CD4-positive, CD25-positive, alpha-beta regulatory T cell (primary cell): Measurements from ENCODE around the gene EME1. TPM values are rescaled to one million over a fixed set of nuclear protein-coding genes. Genes with fewer than 3 reads are reported as not detected.
"Not testable (repeated sequence)": the region's sequence is repeated elsewhere in the genome, so short reads cannot be mapped to it uniquely, and the experiment has no call there.

ENCODE experiments used
- ATAC-seq, 2 donors: fragments of 150-1000 bp; cut with Tn5 transposase; one replicate each; pipeline ENCODE4 v1.10.0; 2021; ENCODE audit warnings: low read depth in 2 of 2, moderate number of reproducible peaks in 2 of 2, moderate library complexity in 1 of 2
- DNase-seq, 3 donors: peaks; one replicate each; pipeline versions ENCODE4 v3.0.0 to v3.0.0-alpha.2; 2012 to 2022; ENCODE audit warnings: mixed read lengths in 1 of 3
- H3K27ac ChIP-seq: one replicate; pipeline ENCODE4 v1.7.0; 2013; ENCODE audit warnings: mild to moderate bottlenecking, low read length; ENCODE audit not compliant: insufficient read depth, poor library complexity, severe bottlenecking
- H3K27me3 ChIP-seq: one replicate; pipeline ENCODE4 v1.7.0; 2013; ENCODE audit warnings: low read length; ENCODE audit not compliant: control insufficient read depth, insufficient read depth
- H3K36me3 ChIP-seq: one replicate; pipeline ENCODE4 v1.7.0; 2013; ENCODE audit warnings: mild to moderate bottlenecking, low read length, moderate library complexity; ENCODE audit not compliant: control insufficient read depth, insufficient read depth
- H3K4me1 ChIP-seq: 2 replicates; pipeline ENCODE4 v1.7.0; 2013; ENCODE audit warnings: mild to moderate bottlenecking, low read length; ENCODE audit not compliant: insufficient read depth, control insufficient read depth, poor library complexity, severe bottlenecking
- H3K4me3 ChIP-seq: one replicate; pipeline ENCODE4 v1.7.0; 2013; ENCODE audit warnings: low read depth, mild to moderate bottlenecking, low read length, moderate library complexity
- H3K9me3 ChIP-seq, 2 experiments: 1 replicate in 1 of 2; 2 replicates in 1 of 2; pipeline ENCODE4 v1.7.0; 2013; ENCODE audit warnings: low read length in 2 of 2, mild to moderate bottlenecking in 1 of 2, moderate library complexity in 1 of 2; ENCODE audit not compliant: control insufficient read depth in 2 of 2
- H3K27ac Mint-ChIP-seq, 3 donors: one replicate each; pipeline ENCODE4 v1.8.0; 2020 to 2022; ENCODE audit warnings: mild to moderate bottlenecking in 3 of 3, mixed read lengths in 3 of 3, moderate library complexity in 2 of 3
- H3K27me3 Mint-ChIP-seq: one replicate; pipeline ENCODE4 v1.8.0; 2022; ENCODE audit warnings: mild to moderate bottlenecking, mixed read lengths
- H3K36me3 Mint-ChIP-seq: one replicate; pipeline ENCODE4 v1.8.0; 2020; ENCODE audit warnings: mixed read lengths
- H3K4me1 Mint-ChIP-seq, 4 donors: one replicate each; pipeline ENCODE4 v1.8.0; 2020 to 2022; ENCODE audit warnings: mixed read lengths in 4 of 4, mild to moderate bottlenecking in 1 of 4
- H3K4me3 Mint-ChIP-seq, 4 donors: one replicate each; pipeline ENCODE4 v1.8.0; 2020 to 2022; ENCODE audit warnings: mild to moderate bottlenecking in 4 of 4, mixed read lengths in 4 of 4, moderate library complexity in 3 of 4
- H3K9me3 Mint-ChIP-seq, 7 donors: one replicate each; pipeline ENCODE4 v1.8.0; 2020 to 2022; ENCODE audit warnings: mixed read lengths in 7 of 7, mild to moderate bottlenecking in 3 of 7, moderate library complexity in 2 of 7
- polyA plus RNA-seq, 4 donors: library from polyadenylated mRNA; unstranded; fragments of 300-500 nt; fragmentation: Illumina TruSeq; gene quantifications; one replicate each; pipeline ENCODE4 v1.2.3, GENCODE V29; 2021
- total RNA-seq: library from RNA; stranded (reverse); gene quantifications from one replicate; pipeline ENCODE4 v1.2.3, GENCODE V29; 2022

EME1 gene
- total and polyA plus RNA-seq, 5 donors from 2014 or later = 0.49 to 1.5 (median 0.70) TPM; not detected in 1

- Mint-ChIP-seq H3K27me3 (no peaks in the 10 kb centered on the region), H3K4me3 (peak overlapping the region in 1 of 4 donors; percentile 45), H3K4me1 (peaks cover 14 to 40% (median 24%) of the 10 kb centered on the region in 4 donors), H3K9me3 (no peaks in the 10 kb centered on the region), H3K36me3 (peaks cover 41% of the 10 kb centered on the region), H3K27ac (peak overlapping the region in 1 of 3 donors; percentile 47)
- no peaks in the 10 kb centered on the region for H3K9me3 ChIP-seq
- no peaks in the 10 kb centered on the region for H3K27me3 ChIP-seq
- peaks cover 70% of the 10 kb centered on the region for H3K36me3 ChIP-seq
- no peak overlapping the region for H3K27ac ChIP-seq
- ATAC-seq = no peak
- no peak overlapping the region for H3K4me3 ChIP-seq
- H3K4me1 ChIP-seq = peaks cover 24% of the 10 kb centered on the region
- no peak for DNase-seq
Observed at GRCh38 chr17:50392621-50393020, 19.6 kb downstream of the EME1 start.

DNA sequence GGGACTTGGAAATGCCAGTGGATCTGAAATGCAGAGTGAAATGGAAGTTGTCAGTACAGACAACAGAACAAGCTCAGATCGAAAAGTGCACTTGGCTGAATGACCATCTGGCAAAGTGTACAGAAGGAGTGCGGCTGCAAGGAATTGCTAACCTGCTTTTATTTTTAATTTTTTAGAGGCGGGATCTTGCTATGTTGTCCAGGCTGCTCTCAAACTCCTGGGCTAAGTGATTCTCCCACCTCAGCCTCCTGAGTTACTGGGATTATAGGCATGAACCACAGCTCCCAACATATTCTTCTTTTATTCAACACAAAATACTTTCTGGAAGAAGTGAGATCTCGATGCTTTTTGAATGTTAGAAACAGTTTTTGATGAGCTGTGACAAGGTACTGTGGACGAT is 20.7 kb downstream of the EME1 start:
- no peak overlapping the region for H3K27ac Mint-ChIP-seq
- no peaks in the 10 kb centered on the region for H3K27me3 Mint-ChIP-seq
- no peaks in the 10 kb centered on the region for H3K9me3 ChIP-seq

GRCh38 chr17:50394711-50395110 is 21.7 kb downstream of the EME1 start:
- Mint-ChIP-seq H3K36me3 (peaks cover 30% of the 10 kb centered on the region), H3K27ac (peak overlapping the region in 1 of 3 donors; percentile 65), H3K4me1 (peaks cover 10 to 40% (median 22%) of the 10 kb centered on the region in 4 donors), H3K4me3 (peak overlapping the region in 3 of 4 donors; percentile 68 to 82 (median 73)), H3K9me3 (no peaks in the 10 kb centered on the region), H3K27me3 (no peaks in the 10 kb centered on the region)
- H3K4me1 ChIP-seq = peaks cover 27% of the 10 kb centered on the region
- ATAC-seq = no peak
- H3K9me3 ChIP-seq = no peaks in the 10 kb centered on the region
- no peak overlapping the region for H3K4me3 ChIP-seq
- H3K27ac ChIP-seq = no peak overlapping the region
- DNase-seq = no peak
- H3K36me3 ChIP-seq = peaks cover 51% of the 10 kb centered on the region
- H3K27me3 ChIP-seq = no peaks in the 10 kb centered on the region

More for the DNA sequence above, 20.7 kb downstream of the EME1 start:
- no peak for ATAC-seq
- peaks cover 60% of the 10 kb centered on the region for H3K36me3 ChIP-seq
- no peak overlapping the region for H3K4me3 ChIP-seq
- Mint-ChIP-seq H3K9me3 (no peaks in the 10 kb centered on the region), H3K36me3 (peaks cover 32% of the 10 kb centered on the region), H3K4me1 (peaks cover 14 to 42% (median 24%) of the 10 kb centered on the region in 4 donors), H3K4me3 (peak overlapping the region in 2 of 4 donors; percentile 1 to 37)
- no peak overlapping the region for H3K27ac ChIP-seq
- DNase-seq = no peak
- H3K27me3 ChIP-seq = no peaks in the 10 kb centered on the region
- H3K4me1 ChIP-seq = peaks cover 27% of the 10 kb centered on the region

GRCh38 chr17:50396261-50397110 is 23.5 kb downstream of the EME1 start:
- DNase-seq (no peak), ATAC-seq (no peak)
- peak overlapping the region; percentile 80 for H3K27ac ChIP-seq
- H3K27me3 ChIP-seq = no peaks in the 10 kb centered on the region
- H3K9me3 ChIP-seq = no peaks in the 10 kb centered on the region
- Mint-ChIP-seq H3K36me3 (peaks cover 26% of the 10 kb centered on the region), H3K4me1 (peaks cover 10 to 40% (median 22%) of the 10 kb centered on the region in 4 donors), H3K27me3 (peaks cover 5% of the 10 kb centered on the region), H3K27ac (peak overlapping the region in 2 of 3 donors; percentile 93 to 97), H3K9me3 (no peaks in the 10 kb centered on the region), H3K4me3 (peak overlapping the region; percentile 82 to 99 (median 94))
- H3K36me3 ChIP-seq = peaks cover 35% of the 10 kb centered on the region
- H3K4me1 ChIP-seq = peaks cover 27% of the 10 kb centered on the region
- peak overlapping the region; percentile 64 for H3K4me3 ChIP-seq

GRCh38 chr17:50397111-50397918 is 24.3 kb downstream of the EME1 start, which contains the start of gene LRRC59:
TSS of gene LRRC59 (minus strand) at chr17:50397523. CDS start at chr17:50397317, 206 bp downstream.
- Histone ChIP-seq H3K4me1 (peaks cover 27% of the 10 kb centered on the region), H3K27ac (peak within 1 kb of the TSS; percentile 80), H3K4me3 (peak within 1 kb of the TSS; percentile 64), H3K36me3 (peaks cover 26% of the 10 kb centered on the region), H3K9me3 (no peaks in the 10 kb centered on the region), H3K27me3 (no peaks in the 10 kb centered on the region)
- Mint-ChIP-seq H3K36me3 (peaks cover 22% of the 10 kb centered on the region), H3K9me3 (no peaks in the 10 kb centered on the region), H3K4me3 (peak within 1 kb of the TSS; percentile 82 to 99 (median 94)), H3K4me1 (peaks cover 10 to 40% (median 22%) of the 10 kb centered on the region in 4 donors), H3K27ac (peak within 1 kb of the TSS; percentile 77 to 97 (median 93)), H3K27me3 (peaks cover 9% of the 10 kb centered on the region)
- DNase-seq = peak; percentile 90 to 93 (median 93)
- peak; percentile 100 for ATAC-seq

DNA sequence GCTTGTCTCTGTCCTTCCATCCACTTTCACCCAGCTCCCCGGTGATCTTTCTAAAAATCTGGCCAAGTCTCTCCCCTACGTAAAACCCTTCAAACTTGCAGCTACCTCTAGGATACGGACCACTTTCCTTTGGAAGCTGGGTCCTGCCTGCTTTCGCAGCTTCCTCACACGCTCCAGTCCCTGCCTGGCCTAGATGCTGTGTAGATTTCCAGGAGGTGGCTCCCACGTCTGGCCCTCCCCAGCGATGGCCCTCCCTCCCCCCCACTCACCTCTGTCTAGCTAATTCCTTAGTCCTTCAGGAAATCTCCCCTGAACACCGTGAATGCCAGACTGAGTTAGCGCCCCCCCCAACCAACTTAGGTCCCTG is 24.9 kb downstream of the EME1 start:
- H3K27me3 ChIP-seq = no peaks in the 10 kb centered on the region
- H3K36me3 ChIP-seq = peaks cover 21% of the 10 kb centered on the region
- peak overlapping the region; percentile 60 for H3K4me3 ChIP-seq
- H3K36me3 Mint-ChIP-seq = peaks cover 22% of the 10 kb centered on the region
- no peak overlapping the region for H3K27ac ChIP-seq
- H3K9me3 ChIP-seq = no peaks in the 10 kb centered on the region
- ATAC-seq (no peak), DNase-seq (no peak)
- peaks cover 27% of the 10 kb centered on the region for H3K4me1 ChIP-seq
- no peaks in the 10 kb centered on the region for H3K9me3 Mint-ChIP-seq
- peaks cover 9% of the 10 kb centered on the region for H3K27me3 Mint-ChIP-seq
- H3K27ac Mint-ChIP-seq = peak overlapping the region; percentile 77 to 93 (median 88)
- H3K4me3 Mint-ChIP-seq = peak overlapping the region; percentile 80 to 96 (median 87)
- peaks cover 10 to 40% (median 22%) of the 10 kb centered on the region in 4 donors for H3K4me1 Mint-ChIP-seq

GRCh38 chr17:50398672-50399071 is 25.6 kb downstream of the EME1 start:
- Histone ChIP-seq H3K36me3 (peaks cover 13% of the 10 kb centered on the region), H3K4me1 (peaks cover 27% of the 10 kb centered on the region)
- H3K27ac Mint-ChIP-seq, H3K4me3 ChIP-seq, H3K9me3 ChIP-seq, DNase-seq, ATAC-seq, H3K27me3 ChIP-seq, H3K27me3 Mint-ChIP-seq, H3K9me3 Mint-ChIP-seq, H3K27ac ChIP-seq: not testable (repeated sequence)
- H3K36me3 Mint-ChIP-seq = peaks cover 15% of the 10 kb centered on the region
- peak overlapping the region; percentile 52 to 96 (median 72) for H3K4me3 Mint-ChIP-seq
- H3K4me1 Mint-ChIP-seq = peaks cover 10 to 34% (median 19%) of the 10 kb centered on the region in 4 donors
